HFFc6 (cell line): Measurements from ENCODE around the gene GHR. TPM values are rescaled to one million over a fixed set of nuclear protein-coding genes. Genes with fewer than 3 reads are reported as not detected.

Source experiments
- DNase-seq: peaks from one replicate; pipeline ENCODE4 v3.0.0-alpha.2; 2018
- H3K27ac Mint-ChIP-seq: 2 replicates; pipeline ENCODE4 v1.8.0; 2020; ENCODE audit warnings: mild to moderate bottlenecking, mixed read lengths
- H3K27me3 Mint-ChIP-seq: 2 replicates; pipeline ENCODE4 v1.8.0; 2021; ENCODE audit warnings: mild to moderate bottlenecking, moderate library complexity, mixed read lengths; ENCODE audit not compliant: insufficient read depth
- H3K36me3 Mint-ChIP-seq: 2 replicates; pipeline ENCODE4 v1.8.0; 2021; ENCODE audit warnings: low read depth, mixed read lengths
- H3K4me1 Mint-ChIP-seq: 2 replicates; pipeline ENCODE4 v1.8.0; 2020; ENCODE audit warnings: low read depth, mixed read lengths
- H3K4me3 Mint-ChIP-seq: 2 replicates; pipeline ENCODE4 v1.8.0; 2020; ENCODE audit warnings: mild to moderate bottlenecking, moderate library complexity, mixed read lengths
- H3K9me3 Mint-ChIP-seq: 2 replicates; pipeline ENCODE4 v1.8.0; 2020; ENCODE audit warnings: mild to moderate bottlenecking, mixed read lengths
- CTCF ChIP-seq: fragments of 200-600 bp; sonication (generic); IDR thresholded peaks from 2 replicates; pipeline ENCODE4 v1.5.0; 2021; ENCODE audit warnings: antibody characterized with exemption, mild to moderate bottlenecking
- total RNA-seq, 6 experiments: library from RNA; stranded (reverse); fragmentation: NEBNext Ultra II Directional; extraction: Animal tissue kit (Norgen Biotek cat#: 25700); gene quantifications; 2 replicates in 1 of 6; 3 replicates in 5 of 6; pipeline ENCODE4 v1.2.3, GENCODE V29; 2021

The GHR gene
- total RNA-seq, 6 experiments from 2014 or later = 1.3 to 2.1 (median 1.6) TPM

GRCh38 chr5:42612750-42613366 lies 189.6 kb downstream of the GHR start:
- no peak for TF ChIP-seq CTCF
- H3K36me3 Mint-ChIP-seq = no peaks in the 10 kb centered on the region
- no peak overlapping the region for H3K27ac Mint-ChIP-seq
- H3K4me3 Mint-ChIP-seq = no peak overlapping the region
- H3K9me3 Mint-ChIP-seq = no peaks in the 10 kb centered on the region; the same call in 1 of the 2 replicates
- no peak for DNase-seq
- H3K27me3 Mint-ChIP-seq = no peaks in the 10 kb centered on the region
- H3K4me1 Mint-ChIP-seq = no peaks in the 10 kb centered on the region

GRCh38 chr5:42614509-42614908 lies 191.3 kb downstream of the GHR start:
- DNase-seq = no peak
- TF ChIP-seq CTCF = no peak
- no peak overlapping the region for H3K4me3 Mint-ChIP-seq
- H3K36me3 Mint-ChIP-seq = no peaks in the 10 kb centered on the region
- H3K4me1 Mint-ChIP-seq = no peaks in the 10 kb centered on the region
- no peaks in the 10 kb centered on the region for H3K27me3 Mint-ChIP-seq
- H3K27ac Mint-ChIP-seq = no peak overlapping the region
- no peaks in the 10 kb centered on the region; the same call in 1 of the 2 replicates for H3K9me3 Mint-ChIP-seq

GRCh38 chr5:42620579-42621216 lies 197.5 kb downstream of the GHR start:
- no peak for DNase-seq
- no peaks in the 10 kb centered on the region for H3K4me1 Mint-ChIP-seq
- no peaks in the 10 kb centered on the region for H3K27me3 Mint-ChIP-seq
- no peaks in the 10 kb centered on the region; the same call in 1 of the 2 replicates for H3K9me3 Mint-ChIP-seq
- no peak for TF ChIP-seq CTCF
- H3K4me3 Mint-ChIP-seq = no peak overlapping the region
- H3K27ac Mint-ChIP-seq = no peak overlapping the region
- H3K36me3 Mint-ChIP-seq = no peaks in the 10 kb centered on the region

GRCh38 chr5:42621242-42621641 lies 198.0 kb downstream of the GHR start:
- Mint-ChIP-seq H3K36me3 (no peaks in the 10 kb centered on the region), H3K27me3 (no peaks in the 10 kb centered on the region), H3K27ac (no peak overlapping the region), H3K4me1 (no peaks in the 10 kb centered on the region), H3K4me3 (no peak overlapping the region), H3K9me3 (no peaks in the 10 kb centered on the region; the same call in 1 of the 2 replicates)
- TF ChIP-seq CTCF = no peak
- DNase-seq = no peak

GRCh38 chr5:42621662-42622061 lies 198.4 kb downstream of the GHR start:
- H3K27ac Mint-ChIP-seq = no peak overlapping the region

More at GRCh38 chr5:42621662-42622061, 198.4 kb downstream of the GHR start:
- Mint-ChIP-seq H3K27me3 (no peaks in the 10 kb centered on the region), H3K36me3 (no peaks in the 10 kb centered on the region), H3K4me3 (no peak overlapping the region), H3K4me1 (no peaks in the 10 kb centered on the region), H3K9me3 (no peaks in the 10 kb centered on the region; the same call in 1 of the 2 replicates)
- no peak for TF ChIP-seq CTCF
- no peak for DNase-seq
